HCT116 (cell line): Measurements from ENCODE around the gene CDK8. TPM values are rescaled to one million over a fixed set of nuclear protein-coding genes. Genes with fewer than 3 reads are reported as not detected.

Experiments used
- ATAC-seq: fragments of 200-7000 bp; cut with Tn5 transposase; 2 replicates; pipeline ENCODE4 v1.9.1; 2020; ENCODE audit warnings: mild to moderate bottlenecking, moderate library complexity
- BruUV-seq: library from RNA; stranded (reverse); fragments of 400-500 nt; replicated peaks from 2 replicates; lab custom pipeline; 2021; lab: Mats Ljungman, UMichigan
- CTCF ChIA-PET: fragments of 300-600 bp; sonication (Branson Sonifier 250); formaldehyde crosslinking; loops from one replicate; lab custom pipeline; 2021; ENCODE audit warnings: antibody characterized with exemption; lab: Charles Lee
- POLR2A ChIA-PET: fragments of 300-600, 350-600 bp; sonication (Branson Sonifier 250); formaldehyde crosslinking; loops from one replicate; lab custom pipeline; 2021; ENCODE audit warnings: antibody characterized with exemption; lab: Charles Lee
- RAD21 ChIA-PET, 2 experiments: fragments of 300-600 bp; sonication (Branson Sonifier 250); formaldehyde crosslinking; loops; one replicate each; lab custom pipeline; 2023; ENCODE audit warnings: low total read pairs in 2 of 2; ENCODE audit not compliant: uncharacterized antibody in 2 of 2, unreplicated experiment in 2 of 2, low non-redundant PET in 1 of 2; lab: Charles Lee
- DNase-seq: peaks from one replicate; pipeline ENCODE4 v3.0.0-alpha.2; 2010; ENCODE audit warnings: low read depth, low spot score
- H2AFZ ChIP-seq: fragments of 200-600 bp; shearing (Covaris generic), sonication (generic); 2 replicates; pipeline ENCODE4 v1.6.1; 2017; ENCODE audit warnings: low read depth, mixed run types, mixed read lengths, antibody characterized with exemption, low read length; ENCODE audit not compliant: poor library complexity, severe bottlenecking
- H3K27ac ChIP-seq: 2 replicates; pipeline ENCODE4 v1.5.1; 2012; ENCODE audit warnings: low read depth, low read length
- H3K27me3 ChIP-seq: fragments of 200-600 bp; sonication (generic); 2 replicates; pipeline ENCODE4 v1.6.1; 2016; ENCODE audit warnings: mixed run types, low read length, mixed read lengths; ENCODE audit not compliant: insufficient read depth
- H3K36me3 ChIP-seq, 2 experiments: fragments of 200-500 bp in 1 of 2; fragments of 200-600 bp in 1 of 2; sonication (Bioruptor generic) in 1 of 2; sonication (generic) in 1 of 2; 2 replicates each; pipeline versions ENCODE4 v1.5.1 to v1.6.1; 2014 to 2016; ENCODE audit warnings: low read length in 2 of 2, inconsistent platforms in 1 of 2, mixed read lengths in 1 of 2, mixed run types in 1 of 2; ENCODE audit not compliant: insufficient read depth in 2 of 2, control insufficient read depth in 1 of 2
- H3K4me1 ChIP-seq, 2 experiments: fragments of 200-600 bp in 1 of 2; sonication (generic) in 1 of 2; 2 replicates each; pipeline versions ENCODE4 v1.5.1 to v1.6.1; 2012 to 2017; ENCODE audit warnings: low read length in 2 of 2, inconsistent platforms in 1 of 2, mild to moderate bottlenecking in 1 of 2, mixed read lengths in 1 of 2, mixed run types in 1 of 2, moderate library complexity in 1 of 2; ENCODE audit not compliant: insufficient read depth in 2 of 2, control insufficient read depth in 1 of 2
- H3K4me2 ChIP-seq: fragments of 200-600 bp; sonication (generic); 2 replicates; pipeline ENCODE4 v1.6.1; 2017; ENCODE audit warnings: mixed run types, low read length, mixed read lengths
- H3K4me3 ChIP-seq, 2 experiments: fragments of 200-600 bp in 1 of 2; sonication (generic) in 1 of 2; replicated peaks in 1 of 2; 2 replicates each; pipeline ENCODE4 v1.5.1; 2011 to 2016; ENCODE audit warnings: low read length in 2 of 2, control low read depth in 1 of 2, low read depth in 1 of 2, mild to moderate bottlenecking in 1 of 2, mixed read lengths in 1 of 2, mixed run types in 1 of 2
- H3K79me2 ChIP-seq: fragments of 200-600 bp; sonication (generic); 2 replicates; pipeline ENCODE4 v1.6.1; 2017; ENCODE audit warnings: mild to moderate bottlenecking, mixed run types, low read length, moderate library complexity, mixed read lengths; ENCODE audit not compliant: insufficient read depth
- H3K9ac ChIP-seq: fragments of 200-600 bp; sonication (generic); 2 replicates; pipeline ENCODE4 v1.6.1; 2016; ENCODE audit warnings: low read length, mixed read lengths
- H3K9me2 ChIP-seq: fragments of 200-600 bp; sonication (generic), shearing (Covaris generic); 2 replicates; pipeline ENCODE4 v1.6.1; 2017; ENCODE audit warnings: mixed run types, mild to moderate bottlenecking, moderate library complexity; ENCODE audit not compliant: insufficient read depth
- H3K9me3 ChIP-seq, 2 experiments: fragments of 200-500 bp in 1 of 2; fragments of 200-600 bp in 1 of 2; sonication (Bioruptor generic) in 1 of 2; sonication (generic) in 1 of 2; 2 replicates each; pipeline ENCODE4 v1.6.1; 2014 to 2017; ENCODE audit warnings: low read length in 2 of 2, mixed read lengths in 2 of 2, inconsistent platforms in 1 of 2, low read depth in 1 of 2, mild to moderate bottlenecking in 1 of 2, mixed run types in 1 of 2, moderate library complexity in 1 of 2; ENCODE audit not compliant: control insufficient read depth in 1 of 2, insufficient read depth in 1 of 2
- H4K20me1 ChIP-seq: fragments of 200-600 bp; sonication (generic), shearing (Covaris generic); 2 replicates; pipeline ENCODE4 v1.6.1; 2017; ENCODE audit warnings: mixed run types, mild to moderate bottlenecking, moderate library complexity; ENCODE audit not compliant: insufficient read depth
- ATF3 ChIP-seq: IDR thresholded peaks from 2 replicates; pipeline ENCODE4 v1.6.1; 2012
- CEBPB ChIP-seq: IDR thresholded peaks from 2 replicates; pipeline ENCODE4 v1.6.1; 2012; ENCODE audit warnings: low read depth
- EGR1 ChIP-seq: IDR thresholded peaks from 2 replicates; pipeline ENCODE4 v1.6.1; 2012; ENCODE audit warnings: low read depth
- JUND ChIP-seq: IDR thresholded peaks from 2 replicates; pipeline ENCODE4 v1.6.1; 2012
- POLR2A ChIP-seq: IDR thresholded peaks from 2 replicates; pipeline ENCODE4 v1.7.0; 2011; ENCODE audit warnings: borderline replicate concordance; ENCODE audit not compliant: insufficient read depth, insufficient read length; ENCODE audit errors: extremely low read depth
- POLR2AphosphoS5 ChIP-seq: IDR thresholded peaks from 2 replicates; pipeline ENCODE4 v1.6.1; 2011; ENCODE audit warnings: mild to moderate bottlenecking, low read depth, low read length, moderate library complexity
- RAD21 ChIP-seq: IDR thresholded peaks from 2 replicates; pipeline ENCODE4 v1.6.1; 2012; ENCODE audit warnings: low read depth, mild to moderate bottlenecking
- SP1 ChIP-seq: IDR thresholded peaks from 2 replicates; pipeline ENCODE4 v1.6.1; 2012; ENCODE audit warnings: low read depth
- YY1 ChIP-seq: IDR thresholded peaks from 2 replicates; pipeline ENCODE4 v1.6.1; 2011; ENCODE audit warnings: low read length, low read depth, moderate library complexity, mild to moderate bottlenecking; ENCODE audit not compliant: insufficient replicate concordance; ENCODE audit errors: extremely low read depth
- ZBTB33 ChIP-seq: IDR thresholded peaks from 2 replicates; pipeline ENCODE4 v1.6.1; 2011; ENCODE audit warnings: mild to moderate bottlenecking, low read length, moderate library complexity; ENCODE audit not compliant: insufficient replicate concordance; ENCODE audit errors: extremely low read depth
- ZFX ChIP-seq: fragments of 450-650 bp; IDR thresholded peaks from 2 replicates; pipeline ENCODE4 v1.6.1; 2017
- ZNF274 ChIP-seq: fragments of 200-500 bp; sonication (Bioruptor generic); IDR thresholded peaks from 2 replicates; pipeline ENCODE4 v1.6.1; 2014; ENCODE audit warnings: mild to moderate bottlenecking, low read depth, low read length, inconsistent platforms
- intact Hi-C: fragments of 100-400 bp; cut with micrococcal nuclease; formaldehyde crosslinking; loops from 2 replicates; pipeline ENCODE4 v1.10.0; 2022
- total RNA-seq: library from RNA; stranded (reverse); gene quantifications from one replicate; pipeline ENCODE4 v1.2.1, GENCODE V29; 2021; ENCODE audit not compliant: unreplicated experiment
- TF ChIP-seq, protein P1 (sequence below): IDR thresholded peaks from 2 replicates; pipeline ENCODE4 v1.6.1; 2012

CDK8 gene
- total RNA-seq, 1 experiment from 2014 or later = 23.8 TPM

DNA sequence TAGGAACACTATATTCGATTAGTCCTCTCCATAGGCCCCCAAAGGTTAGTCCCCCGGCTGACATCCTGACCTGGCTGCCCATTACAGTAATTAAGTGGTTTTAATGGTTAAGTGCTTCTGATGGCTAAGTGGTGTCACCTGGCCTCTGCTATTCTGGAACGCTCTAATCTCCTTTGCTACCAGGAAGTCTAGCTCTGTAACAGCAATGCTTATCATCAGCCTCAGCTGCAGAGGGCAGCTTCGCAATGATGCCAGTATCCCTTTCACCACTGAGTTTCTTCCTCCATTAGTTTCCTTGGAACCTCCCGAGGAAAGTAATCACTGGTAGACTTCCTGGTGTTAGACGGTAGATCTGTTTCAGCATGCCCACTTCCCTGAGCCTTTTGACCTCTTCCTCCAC, 23.2 kb upstream of the CDK8 start:
- ChIA-PET POLR2A (no interaction called here), CTCF (no interaction called here), RAD21 (no interaction called here)
- no peak overlapping the region for H3K9ac ChIP-seq
- H2AFZ ChIP-seq = no peak overlapping the region
- no peaks in the 10 kb centered on the region for H4K20me1 ChIP-seq
- H3K9me3 ChIP-seq = no peaks in the 10 kb centered on the region
- H3K36me3 ChIP-seq = no peaks in the 10 kb centered on the region
- ATAC-seq (no peak), DNase-seq (no peak)
- no peak for TF ChIP-seq ATF3
- TF ChIP-seq POLR2A = no peak
- TF ChIP-seq JUND = no peak
- TF ChIP-seq SP1 = no peak
- no peak for TF ChIP-seq RAD21
- no peak for TF ChIP-seq CEBPB
- TF ChIP-seq ZNF274 = no peak
- no peak for TF ChIP-seq EGR1
- TF ChIP-seq, protein P1, sequence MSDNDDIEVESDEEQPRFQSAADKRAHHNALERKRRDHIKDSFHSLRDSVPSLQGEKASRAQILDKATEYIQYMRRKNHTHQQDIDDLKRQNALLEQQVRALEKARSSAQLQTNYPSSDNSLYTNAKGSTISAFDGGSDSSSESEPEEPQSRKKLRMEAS = no peak
- no peak for TF ChIP-seq POLR2AphosphoS5
- no peak for TF ChIP-seq ZFX
- no peak for TF ChIP-seq ZBTB33
- TF ChIP-seq YY1 = no peak
- no peaks in the 10 kb centered on the region for H3K4me1 ChIP-seq
- H3K4me3 ChIP-seq = no peak overlapping the region
- no peak overlapping the region for H3K27ac ChIP-seq
- BruUV-seq = no TSS peak
- intact Hi-C loops = no loop called here
- H3K79me2 ChIP-seq = no peaks in the 10 kb centered on the region
- no peaks in the 10 kb centered on the region for H3K27me3 ChIP-seq
- no peak overlapping the region for H3K4me2 ChIP-seq
- no peaks in the 10 kb centered on the region for H3K9me2 ChIP-seq
